SK-N-SH (cell line): ENCODE measurements around the gene NAA11. TPM values are rescaled to one million over a fixed set of nuclear protein-coding genes. Genes with fewer than 3 reads are reported as not detected.

ENCODE experiments used
- CTCF ChIA-PET: fragments of 300-600, 350-600 bp; formaldehyde crosslinking; extraction: SDS; loops from one replicate; lab custom pipeline; 2021; lab: Yijun Ruan, JAX
- POLR2A ChIA-PET: fragments of 350-600 bp; sonication (Branson Sonifier 250); formaldehyde crosslinking; extraction: SDS; loops from one replicate; lab custom pipeline; 2020; ENCODE audit warnings: antibody characterized with exemption, inconsistent platforms; lab: Yijun Ruan, JAX
- DNase-seq: peaks from one replicate; pipeline ENCODE4 v3.0.0; 2012
- H2AFZ ChIP-seq: fragments of 200-600 bp; sonication (generic); 2 replicates; pipeline ENCODE4 v1.8.1; 2016; ENCODE audit warnings: antibody characterized with exemption, mild to moderate bottlenecking, low read depth
- H3F3A ChIP-seq: fragments of 200-600 bp; sonication (generic); replicated peaks from 2 replicates; pipeline ENCODE3; 2016; ENCODE audit warnings: antibody characterized with exemption, mild to moderate bottlenecking; ENCODE audit not compliant: insufficient read depth
- H3K27ac ChIP-seq, 2 experiments: fragments of 200-500 bp in 1 of 2; fragments of 200-600 bp in 1 of 2; sonication (Bioruptor generic) in 1 of 2; sonication (generic), shearing (Covaris generic) in 1 of 2; 2 replicates each; pipeline versions ENCODE4 v1.5.1 to v1.6.1; 2014 to 2016; ENCODE audit warnings: low read depth in 2 of 2, inconsistent platforms in 1 of 2, low read length in 1 of 2, mild to moderate bottlenecking in 1 of 2, mixed read lengths in 1 of 2
- H3K27me3 ChIP-seq: fragments of 200-600 bp; sonication (generic), shearing (Covaris generic); 2 replicates; pipeline ENCODE4 v1.6.1; 2016; ENCODE audit warnings: mixed run types; ENCODE audit not compliant: insufficient read depth
- H3K36me3 ChIP-seq, 2 experiments: fragments of 200-500 bp in 1 of 2; fragments of 200-600 bp in 1 of 2; sonication (Bioruptor generic) in 1 of 2; sonication (generic) in 1 of 2; replicated peaks in 1 of 2; 2 replicates each; pipeline versions ENCODE3 to v1.5.1; 2014 to 2016; ENCODE audit warnings: low read length in 1 of 2, mild to moderate bottlenecking in 1 of 2; ENCODE audit not compliant: insufficient read depth in 2 of 2, control insufficient read depth in 1 of 2
- H3K4me1 ChIP-seq, 2 experiments: fragments of 200-500 bp in 1 of 2; fragments of 200-600 bp in 1 of 2; sonication (Bioruptor generic) in 1 of 2; sonication (generic), shearing (Covaris generic) in 1 of 2; 2 replicates each; pipeline versions ENCODE4 v1.5.1 to v1.6.1; 2014 to 2016; ENCODE audit warnings: low read depth in 1 of 2, low read length in 1 of 2, mixed run types in 1 of 2; ENCODE audit not compliant: insufficient read depth in 2 of 2, control insufficient read depth in 1 of 2
- H3K4me2 ChIP-seq: fragments of 200-600 bp; sonication (generic), shearing (Covaris generic); 2 replicates; pipeline ENCODE4 v1.6.1; 2017; ENCODE audit warnings: mixed run types
- H3K4me3 ChIP-seq, 2 experiments: fragments of 200-500 bp in 1 of 2; fragments of 200-600 bp in 1 of 2; sonication (Bioruptor generic) in 1 of 2; sonication (generic), shearing (Covaris generic) in 1 of 2; 2 replicates each; pipeline versions ENCODE4 v1.5.1 to v1.8.1; 2014 to 2016; ENCODE audit warnings: low read depth in 2 of 2, inconsistent platforms in 1 of 2, low read length in 1 of 2, mild to moderate bottlenecking in 1 of 2, mixed read lengths in 1 of 2, moderate library complexity in 1 of 2
- H3K79me2 ChIP-seq: fragments of 200-600 bp; sonication (generic); 2 replicates; pipeline ENCODE4 v1.8.1; 2017; ENCODE audit warnings: mild to moderate bottlenecking; ENCODE audit not compliant: insufficient read depth
- H3K9ac ChIP-seq: fragments of 200-600 bp; sonication (generic); 2 replicates; pipeline ENCODE4 v1.6.1; 2017; ENCODE audit warnings: mixed run types
- H3K9me2 ChIP-seq: fragments of 200-600 bp; sonication (generic); 2 replicates; pipeline ENCODE4 v1.6.1; 2017; ENCODE audit warnings: mixed run types
- H3K9me3 ChIP-seq: fragments of 200-600 bp; sonication (generic); 2 replicates; pipeline ENCODE4 v1.6.1; 2017; ENCODE audit warnings: mixed run types, mild to moderate bottlenecking, moderate library complexity
- H4K20me1 ChIP-seq: fragments of 200-600 bp; sonication (generic); 2 replicates; pipeline ENCODE4 v1.6.1; 2017; ENCODE audit warnings: mild to moderate bottlenecking, mixed run types; ENCODE audit not compliant: insufficient read depth
- EP300 ChIP-seq, 2 experiments: IDR thresholded peaks; 2 replicates each; pipeline versions ENCODE4 v1.4.0 to v1.6.1; 2012; ENCODE audit warnings: borderline replicate concordance in 1 of 2, low read depth in 1 of 2, low read length in 1 of 2
- FOXJ3 ChIP-seq: sonication (generic); formaldehyde crosslinking; IDR thresholded peaks from 2 replicates; pipeline ENCODE4 v1.5.1; 2020; ENCODE audit warnings: mild to moderate bottlenecking, missing genetic modification reagents
- FOXM1 ChIP-seq: IDR thresholded peaks from 2 replicates; pipeline ENCODE4 v1.4.0; 2012; ENCODE audit warnings: low read depth, mild to moderate bottlenecking
- GABPA ChIP-seq: IDR thresholded peaks from 2 replicates; pipeline ENCODE4 v1.4.0; 2012; ENCODE audit warnings: low read depth, mild to moderate bottlenecking
- JUND ChIP-seq: IDR thresholded peaks from 2 replicates; pipeline ENCODE4 v1.4.0; 2012
- MXI1 ChIP-seq: IDR thresholded peaks from 2 replicates; pipeline ENCODE4 v1.6.1; 2012; ENCODE audit warnings: mild to moderate bottlenecking, low read depth, low read length, improper control_type of control experiment
- NFIC ChIP-seq: IDR thresholded peaks from 2 replicates; pipeline ENCODE4 v1.4.0; 2012; ENCODE audit warnings: borderline replicate concordance
- NRF1 ChIP-seq: IDR thresholded peaks from 2 replicates; pipeline ENCODE4 v1.6.1; 2012; ENCODE audit warnings: low read depth, mild to moderate bottlenecking, low read length
- POLR2AphosphoS5 ChIP-seq: IDR thresholded peaks from 2 replicates; pipeline ENCODE4 v1.6.1; 2012; ENCODE audit warnings: low read depth, low read length
- RAD21 ChIP-seq: IDR thresholded peaks from 2 replicates; pipeline ENCODE4 v1.6.1; 2012; ENCODE audit warnings: mild to moderate bottlenecking, low read length
- RCOR1 ChIP-seq: fragments of 150-350 bp; IDR thresholded peaks from 2 replicates; pipeline ENCODE4 v1.6.1; 2017; ENCODE audit warnings: antibody characterized with exemption, low read length
- SMC3 ChIP-seq: IDR thresholded peaks from 2 replicates; pipeline ENCODE4 v1.6.1; 2012; ENCODE audit warnings: low read depth, low read length, improper control_type of control experiment
- WGBS: methylation state at CpG from one replicate; pipeline ENCODE4 v1.1.6; 2017; ENCODE audit warnings: low lambda C conversion rate; 5-methylcytosine and 5-hydroxymethylcytosine counted together
- polyA plus RNA-seq, 3 experiments: library from polyadenylated mRNA; depleted of rRNA; stranded (reverse); fragments of >200 nt; gene quantifications; 2 replicates each; pipeline ENCODE4 v1.2.3, GENCODE V29; 2012
- TF ChIP-seq, protein P1 (sequence below): fragments of 150-350 bp; IDR thresholded peaks from 2 replicates; pipeline ENCODE4 v1.6.1; 2017; ENCODE audit warnings: antibody characterized with exemption, low read length, low read depth, borderline replicate concordance

NAA11 gene
- polyA plus RNA-seq (2012; rRNA removed), result not detected in 2 replicates
- not detected in 2 replicates for polyA plus RNA-seq (2012; cell fraction: cytosol; rRNA removed)
- not detected in 2 replicates for polyA plus RNA-seq (2012; cell fraction: nucleus; rRNA removed)

DNA sequence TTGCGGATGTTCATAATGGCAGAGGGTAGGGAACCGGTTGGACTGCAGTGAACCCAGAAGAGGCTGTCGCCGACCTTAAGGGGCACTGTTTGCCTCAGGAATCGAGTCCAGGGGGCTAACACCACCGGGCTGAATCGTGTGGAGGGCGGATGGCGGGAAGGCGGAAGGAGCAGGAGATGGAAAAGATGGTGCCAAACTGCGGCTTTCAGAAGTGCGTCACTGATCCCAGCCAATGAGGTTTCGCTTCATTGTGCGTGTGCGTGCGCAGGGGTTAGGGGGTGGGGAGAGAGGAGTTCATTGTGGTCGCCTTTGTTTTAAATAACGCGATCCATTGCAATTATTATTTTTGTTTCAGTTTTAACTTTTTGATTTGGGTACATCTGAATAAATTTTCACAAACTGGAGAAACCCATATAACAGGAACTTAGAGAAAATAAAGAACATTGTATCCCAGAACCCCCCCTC lies at the start of gene NAA11:
Gene NAA11 (minus strand): TSS at position 198 of the 465 bp plus-strand sequence. CDS start 184 bp downstream, at position 14.
- no peaks in the 10 kb centered on the region for H3K36me3 ChIP-seq
- DNase-seq, result no peak
- H3K4me2 ChIP-seq, result no peak within 1 kb of the TSS
- H3K27me3 ChIP-seq, result no peaks in the 10 kb centered on the region
- no peaks in the 10 kb centered on the region for H3K79me2 ChIP-seq
- CTCF ChIA-PET, result no interaction called here
- no peak within 1 kb of the TSS for H3K4me3 ChIP-seq
- H3K4me1 ChIP-seq, result peaks cover 0 to 3% of the 10 kb centered on the region in 2 experiments; a peak in 1 of 4 replicates
- TF ChIP-seq MXI1, result no peak
- no peak for TF ChIP-seq JUND
- TF ChIP-seq FOXJ3 (CRISPR knock-in tag), result no peak
- TF ChIP-seq EP300 (IDR thresholded peaks at IDR 0.05; ENCODE audit: borderline replicate concordance in 1 of 2, low read depth in 1 of 2, low read length in 1 of 2), result no peak
- no peak for TF ChIP-seq GABPA
- no peak for TF ChIP-seq FOXM1
- TF ChIP-seq NRF1, result no peak
- no peak for TF ChIP-seq POLR2AphosphoS5
- peaks cover under 1% of the 10 kb centered on the region for H3F3A ChIP-seq
- 82% methylated on average over 19 of the region's 19 CpGs for WGBS
- POLR2A ChIA-PET, result no interaction called here
- no peak within 1 kb of the TSS for H2AFZ ChIP-seq
- no peak within 1 kb of the TSS for H3K27ac ChIP-seq
- no peaks in the 10 kb centered on the region for H3K9me3 ChIP-seq
- no peaks in the 10 kb centered on the region for H3K9me2 ChIP-seq
- no peak within 1 kb of the TSS for H3K9ac ChIP-seq
- no peaks in the 10 kb centered on the region for H4K20me1 ChIP-seq

DNA sequence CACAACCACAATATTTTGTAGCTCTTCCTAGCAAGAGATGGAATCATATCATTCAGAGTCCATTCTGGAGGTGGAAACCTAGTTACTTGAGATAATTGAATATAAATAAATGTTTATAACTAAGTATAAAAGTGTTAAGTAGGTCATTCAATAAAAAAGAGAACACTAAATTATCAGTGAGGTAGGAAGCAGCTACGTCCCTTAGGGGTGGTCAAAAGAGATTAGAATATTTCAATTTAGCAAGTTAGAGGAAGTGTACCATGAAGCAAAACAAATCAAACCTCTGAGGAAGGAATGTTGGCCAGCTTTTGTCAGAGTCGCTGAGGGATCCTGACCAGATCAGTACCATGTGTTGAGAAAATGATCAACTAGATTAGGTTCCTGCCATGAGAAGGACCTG lies 44.2 kb upstream of the NAA11 start:
- no peak for TF ChIP-seq RAD21
- no peak for TF ChIP-seq MXI1
- TF ChIP-seq NRF1, result no peak
- no peak for TF ChIP-seq NFIC
- TF ChIP-seq SMC3, result no peak
- TF ChIP-seq RCOR1, result no peak
- TF ChIP-seq, protein P1, sequence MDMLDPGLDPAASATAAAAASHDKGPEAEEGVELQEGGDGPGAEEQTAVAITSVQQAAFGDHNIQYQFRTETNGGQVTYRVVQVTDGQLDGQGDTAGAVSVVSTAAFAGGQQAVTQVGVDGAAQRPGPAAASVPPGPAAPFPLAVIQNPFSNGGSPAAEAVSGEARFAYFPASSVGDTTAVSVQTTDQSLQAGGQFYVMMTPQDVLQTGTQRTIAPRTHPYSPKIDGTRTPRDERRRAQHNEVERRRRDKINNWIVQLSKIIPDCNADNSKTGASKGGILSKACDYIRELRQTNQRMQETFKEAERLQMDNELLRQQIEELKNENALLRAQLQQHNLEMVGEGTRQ, result no peak
- Histone ChIP-seq H4K20me1 (no peaks in the 10 kb centered on the region), H3K27ac (no peak overlapping the region), H3K9me2 (no peaks in the 10 kb centered on the region), H3K4me3 (no peak overlapping the region), H3F3A (no peaks in the 10 kb centered on the region), H3K36me3 (no peaks in the 10 kb centered on the region), H3K9ac (no peak overlapping the region), H3K79me2 (no peaks in the 10 kb centered on the region), H3K9me3 (no peaks in the 10 kb centered on the region), H3K4me2 (no peak overlapping the region), H3K4me1 (no peaks in the 10 kb centered on the region), H2AFZ (no peak overlapping the region), H3K27me3 (no peaks in the 10 kb centered on the region)
- CTCF ChIA-PET, result no interaction called here
- DNase-seq, result no peak
- WGBS, result 27% methylated on average over 2 of the region's 2 CpGs
- POLR2A ChIA-PET, result no interaction called here
